ENCODE measurements around the gene SLC6A12.

The SLC6A12 gene

GRCh38 chr12:234891-235415, 21.0 kb upstream of the SLC6A12 start:
- DNase-seq (ENCODE audit: low read depth): no peak

DNA sequence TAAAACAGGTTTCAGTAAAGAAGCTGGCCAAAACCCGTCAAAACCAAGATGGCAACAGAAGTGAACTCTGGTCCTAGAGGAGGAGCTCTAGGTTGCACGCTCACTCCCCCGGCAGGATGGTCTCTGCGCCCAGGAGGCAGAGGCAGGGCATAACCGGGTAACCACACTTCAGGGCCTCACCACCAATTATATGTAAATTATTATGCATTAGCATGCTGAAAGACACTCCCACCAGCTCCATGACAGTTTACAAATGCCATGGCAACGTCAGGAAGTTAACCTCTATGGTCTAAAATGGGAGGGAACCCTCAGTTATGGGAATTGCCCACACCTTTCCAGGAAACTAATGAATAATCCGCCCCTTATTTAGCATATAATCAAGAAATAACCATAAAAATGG, 20.1 kb upstream of the SLC6A12 start:
- no peak for DNase-seq (ENCODE audit: low read depth)

DNA sequence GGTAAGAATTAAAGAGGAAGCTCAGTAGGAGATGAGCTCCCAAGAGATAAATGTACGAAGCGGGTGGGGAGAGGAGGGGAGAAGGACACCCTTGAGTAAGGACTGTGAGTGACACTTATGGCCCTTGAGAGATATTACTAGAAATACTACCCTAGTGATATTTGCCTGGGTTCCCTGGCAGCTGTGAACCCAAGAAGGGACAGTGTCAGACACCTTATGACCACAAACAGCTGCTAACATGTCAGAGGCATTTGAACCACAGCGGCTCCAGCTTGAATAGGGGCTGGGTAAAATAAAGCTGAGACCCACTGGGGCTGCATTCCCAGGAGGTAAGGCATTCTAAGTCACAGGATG, 19.6 kb upstream of the SLC6A12 start:
- no peak for DNase-seq (ENCODE audit: low read depth)

DNA sequence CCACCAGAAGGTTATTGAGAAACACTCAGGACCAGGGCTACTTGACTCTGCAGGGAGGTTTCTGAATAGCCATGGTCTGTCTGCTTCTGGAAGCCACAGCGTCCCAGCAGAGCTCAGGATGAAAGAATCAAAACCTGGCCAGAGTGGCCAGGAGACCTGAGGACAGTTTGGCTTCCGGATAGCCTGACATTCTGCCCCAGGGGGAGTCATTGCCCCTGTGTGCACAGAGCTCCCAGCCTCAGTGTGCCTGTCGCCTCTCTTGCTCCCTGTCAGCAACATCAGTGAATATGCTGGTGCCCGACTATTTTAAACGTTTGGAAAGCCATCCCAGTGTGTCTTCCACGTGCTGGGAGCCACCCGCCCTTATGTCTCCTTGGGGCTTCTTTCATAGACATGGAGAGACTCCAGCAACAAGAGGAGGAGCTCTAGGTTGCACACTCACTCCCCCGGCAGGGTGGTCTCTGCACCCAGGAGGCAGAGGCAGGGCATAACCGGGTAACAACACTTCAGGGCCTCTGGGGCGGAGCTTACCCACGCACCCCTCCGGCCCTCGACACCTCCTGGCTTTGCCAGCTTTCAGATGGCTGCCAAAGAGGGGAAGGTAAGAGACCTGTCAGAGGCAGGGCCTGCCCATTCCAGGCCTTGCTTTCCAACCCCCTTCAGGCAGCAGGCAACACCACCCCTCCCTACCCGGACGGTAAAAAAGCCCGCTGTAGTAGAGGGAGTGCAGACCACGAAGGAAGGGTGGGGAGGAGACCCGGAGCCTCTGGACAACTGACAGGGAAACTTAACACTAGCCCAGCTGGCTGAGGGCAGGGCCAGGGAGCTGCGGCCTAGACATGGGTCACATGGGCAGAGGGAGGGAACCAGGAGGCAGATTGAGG, 19.0 kb upstream of the SLC6A12 start:
- DNase-seq (ENCODE audit: low read depth): no peak

GRCh38 chr12:230925-231671, 17.1 kb upstream of the SLC6A12 start:
- DNase-seq (ENCODE audit: low read depth): no peak

DNA sequence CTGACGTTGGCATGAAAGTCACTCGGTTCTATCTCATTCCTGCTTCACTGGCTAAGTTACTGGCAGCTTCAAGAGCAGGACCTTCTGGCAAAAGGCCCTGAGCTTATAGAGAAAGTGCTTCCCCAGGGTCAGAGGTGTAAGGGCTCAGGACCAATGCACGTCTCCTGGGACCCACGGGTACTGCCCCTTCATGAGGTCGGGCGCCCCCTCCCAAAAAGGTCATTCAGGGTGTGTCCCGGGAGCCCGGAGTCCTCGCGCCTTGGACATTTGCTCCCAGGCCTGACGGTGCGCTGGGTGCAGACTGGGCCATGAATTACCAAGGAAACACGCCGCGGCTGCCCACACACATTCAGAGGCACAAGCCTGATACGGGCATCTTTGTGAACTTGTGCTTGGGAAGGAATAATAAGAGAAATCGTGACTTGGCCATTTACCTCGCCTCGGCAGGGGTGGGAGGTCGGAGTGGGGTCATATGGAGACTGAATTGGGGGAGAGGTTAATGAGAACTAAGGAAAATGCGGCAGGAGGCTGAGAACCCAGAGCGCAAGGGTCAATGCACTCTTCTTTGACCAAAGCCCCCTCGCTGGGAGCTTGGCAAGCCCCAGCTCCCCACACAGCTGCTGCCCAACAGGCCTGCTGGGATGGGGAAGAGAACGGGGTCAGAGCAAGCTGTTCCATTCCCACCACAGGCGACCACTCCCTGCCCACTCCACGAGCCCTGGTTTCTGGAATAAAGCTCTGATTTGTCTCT, 15.7 kb upstream of the SLC6A12 start:
- DNase-seq (ENCODE audit: low read depth): no peak

DNA sequence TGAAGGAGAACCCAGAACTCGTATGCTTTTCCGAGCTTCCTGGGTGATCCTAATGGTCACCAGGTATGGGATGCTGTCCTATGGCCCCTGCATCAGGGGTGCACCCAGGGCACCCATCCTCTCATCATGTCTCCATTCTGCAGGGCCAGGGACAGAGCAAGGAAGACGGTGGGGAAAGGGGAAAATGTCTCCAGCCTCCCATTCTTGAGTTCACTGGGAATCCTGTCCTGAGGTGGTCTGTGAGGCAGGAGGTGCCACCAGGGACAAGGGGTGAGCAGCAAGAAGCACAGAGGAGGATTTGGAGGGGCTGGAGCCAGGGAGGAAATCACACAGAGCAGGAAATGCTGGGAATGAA, 14.9 kb upstream of the SLC6A12 start:
- DNase-seq (ENCODE audit: low read depth): no peak

- DNase-seq (ENCODE audit: low read depth): no peak
These were observed 14.2 kb upstream of the SLC6A12 start for GRCh38 chr12:227923-228845.

GRCh38 chr12:227286-227915, 13.4 kb upstream of the SLC6A12 start:
- DNase-seq (ENCODE audit: low read depth): no peak

- DNase-seq (ENCODE audit: low read depth): no peak
These were observed 12.4 kb upstream of the SLC6A12 start for GRCh38 chr12:226401-226800.

GRCh38 chr12:225012-225411, 11.1 kb upstream of the SLC6A12 start:
- DNase-seq (ENCODE audit: low read depth): no peak

GRCh38 chr12:224330-224729, 10.4 kb upstream of the SLC6A12 start:
- no peak for DNase-seq (ENCODE audit: low read depth)

GRCh38 chr12:223841-224240, 9.9 kb upstream of the SLC6A12 start:
- DNase-seq (ENCODE audit: low read depth): no peak

DNA sequence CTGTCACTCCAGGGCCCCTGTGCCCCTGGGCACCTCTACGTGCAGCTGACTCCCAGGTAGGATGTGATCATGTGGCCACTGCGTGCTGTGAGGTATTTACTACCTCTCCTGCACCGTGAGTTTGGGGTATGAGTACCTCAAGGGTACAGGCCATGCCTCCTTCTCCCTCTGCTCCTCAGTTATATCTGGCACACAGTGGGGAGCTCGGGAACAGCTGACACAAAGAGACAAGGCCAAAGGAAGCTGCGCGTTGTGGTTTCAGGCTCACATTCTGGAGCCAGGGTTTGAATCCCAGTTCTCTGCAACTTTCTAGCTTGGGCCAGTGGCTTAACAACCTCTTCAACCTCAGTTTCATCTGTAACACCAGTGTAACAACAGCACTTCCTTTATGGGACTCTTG, 7.8 kb upstream of the SLC6A12 start:
- DNase-seq (ENCODE audit: low read depth): no peak

- DNase-seq (ENCODE audit: low read depth): no peak
These were observed 7.1 kb upstream of the SLC6A12 start for GRCh38 chr12:220946-221550.

GRCh38 chr12:220491-220890, 6.5 kb upstream of the SLC6A12 start:
- no peak for DNase-seq (ENCODE audit: low read depth)

- DNase-seq (ENCODE audit: low read depth): peak; percentile 78
These were observed 6.0 kb upstream of the SLC6A12 start for GRCh38 chr12:219891-220352.

DNA sequence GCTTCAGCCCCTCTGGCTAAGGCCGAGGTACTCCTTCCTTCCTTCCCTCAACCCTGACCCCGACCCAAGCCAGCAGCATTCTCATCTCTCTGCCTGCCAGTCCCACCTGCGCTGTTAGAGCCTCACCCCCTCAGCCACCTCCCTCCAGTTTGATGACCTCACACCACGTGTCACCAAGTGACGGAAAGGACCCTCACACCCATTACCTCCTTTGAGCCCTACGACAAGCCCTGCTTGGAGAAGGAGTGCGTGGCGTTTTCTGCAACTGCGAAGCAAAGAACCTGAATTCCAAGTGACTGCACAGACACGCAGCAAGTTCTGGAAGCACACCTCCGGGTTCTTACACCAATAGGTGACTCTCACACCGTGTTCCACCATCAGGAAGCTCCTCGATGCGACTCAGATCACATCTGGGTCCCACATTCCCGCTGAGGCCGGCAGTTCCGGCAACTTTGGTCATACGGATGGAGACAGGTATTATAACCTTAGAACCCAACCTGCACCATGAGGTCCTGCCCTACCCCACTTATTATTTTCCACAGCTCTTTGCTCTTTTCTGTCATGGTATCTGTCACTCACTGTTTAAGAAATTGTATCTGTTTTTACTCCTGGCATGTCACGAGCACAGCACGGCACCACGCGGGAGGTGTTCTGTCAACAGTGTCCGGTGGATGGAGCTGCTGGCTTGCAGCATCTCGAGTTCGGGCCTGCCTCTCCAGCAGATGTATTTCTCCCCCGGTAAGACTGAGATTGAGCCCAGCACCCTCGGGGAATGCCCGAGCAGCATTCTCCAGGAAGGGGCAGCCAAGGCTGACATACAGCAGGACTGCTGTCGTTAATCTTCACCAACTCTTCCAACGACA, 5.0 kb upstream of the SLC6A12 start:
- DNase-seq (ENCODE audit: low read depth): no peak

- no peak for DNase-seq (ENCODE audit: low read depth)
These were observed 4.3 kb upstream of the SLC6A12 start for GRCh38 chr12:218221-218620.
